A673 (cell line): ENCODE measurements around the gene SLC22A1.

Experiments used
- CTCF ChIP-seq: fragments of 300-800, 200-600 bp; sonication (generic); conservative IDR thresholded peaks from 2 replicates; pipeline ENCODE4 v1.5.1; 2017; ENCODE audit warnings: low read depth, mild to moderate bottlenecking, antibody characterized with exemption, low read length, moderate library complexity, mixed read lengths
- EZH2 ChIP-seq: fragments of 200-600 bp; sonication (generic); IDR thresholded peaks from 2 replicates; pipeline ENCODE4 v1.6.1; 2017; ENCODE audit warnings: borderline replicate concordance, low read depth, mild to moderate bottlenecking, mixed read lengths, antibody characterized with exemption, low read length; ENCODE audit not compliant: poor library complexity, severe bottlenecking

GRCh38 chr6:160204710-160205109 is 83.1 kb downstream of the SLC22A1 start:
- no peak for TF ChIP-seq CTCF
- no peak for TF ChIP-seq EZH2
